ENCODE measurements around the gene LYPLA2.
A peak's percentile ranks its signal among the peaks of the same experiment; 100 is the strongest.

Gene LYPLA2

DNA sequence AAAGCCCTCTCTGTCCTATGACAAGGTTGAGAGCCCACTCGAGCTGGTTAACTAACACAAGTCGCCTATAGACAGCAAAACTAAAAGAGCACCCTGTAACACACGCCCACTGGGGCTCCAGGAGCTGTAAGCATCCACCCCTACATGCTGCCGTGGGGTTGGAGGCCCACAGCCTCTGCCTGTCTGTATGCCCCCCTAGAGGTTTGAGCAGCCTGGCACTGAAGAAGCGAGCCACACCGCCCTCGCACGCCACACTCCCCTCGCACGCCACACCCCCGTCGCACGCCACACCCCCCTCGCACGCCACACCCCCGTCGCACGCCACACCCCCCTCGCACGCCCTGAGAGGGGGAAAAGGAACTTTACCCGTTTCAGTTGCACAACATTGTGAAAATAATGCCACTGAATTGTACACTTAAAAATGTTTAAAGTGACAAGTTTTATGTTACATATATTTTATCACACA, 47.5 kb downstream of the LYPLA2 start:
- peak; percentile 20 for DNase-seq

GRCh38 chr1:23843644-23844043, 52.7 kb downstream of the LYPLA2 start:
- no peak for DNase-seq
